Measurements from ENCODE around the gene CASP1.
"Not testable (repeated sequence)": the region's sequence is repeated elsewhere in the genome, so short reads cannot be mapped to it uniquely, and the experiment has no call there.

DNA sequence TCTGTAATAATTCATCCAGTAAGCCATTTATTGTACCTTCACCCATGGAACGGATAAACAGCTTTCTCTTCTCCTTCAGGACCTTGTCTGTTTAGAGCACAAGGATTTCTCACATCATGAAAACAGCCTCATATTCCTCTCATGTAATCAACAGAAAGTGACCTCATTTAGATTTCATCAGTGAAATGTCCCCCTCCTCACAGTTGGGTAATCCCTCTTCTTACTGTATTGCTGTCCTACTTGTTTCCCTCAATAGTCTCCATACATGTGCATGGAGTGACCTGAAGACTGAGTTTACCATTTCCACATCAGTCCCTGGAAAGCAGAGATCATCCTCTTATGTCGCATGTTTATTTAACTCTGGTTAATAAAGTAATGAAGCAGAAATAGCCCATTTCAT lies 556 bp downstream of the CASP1 start:
- TF ChIP-seq, protein P1, sequence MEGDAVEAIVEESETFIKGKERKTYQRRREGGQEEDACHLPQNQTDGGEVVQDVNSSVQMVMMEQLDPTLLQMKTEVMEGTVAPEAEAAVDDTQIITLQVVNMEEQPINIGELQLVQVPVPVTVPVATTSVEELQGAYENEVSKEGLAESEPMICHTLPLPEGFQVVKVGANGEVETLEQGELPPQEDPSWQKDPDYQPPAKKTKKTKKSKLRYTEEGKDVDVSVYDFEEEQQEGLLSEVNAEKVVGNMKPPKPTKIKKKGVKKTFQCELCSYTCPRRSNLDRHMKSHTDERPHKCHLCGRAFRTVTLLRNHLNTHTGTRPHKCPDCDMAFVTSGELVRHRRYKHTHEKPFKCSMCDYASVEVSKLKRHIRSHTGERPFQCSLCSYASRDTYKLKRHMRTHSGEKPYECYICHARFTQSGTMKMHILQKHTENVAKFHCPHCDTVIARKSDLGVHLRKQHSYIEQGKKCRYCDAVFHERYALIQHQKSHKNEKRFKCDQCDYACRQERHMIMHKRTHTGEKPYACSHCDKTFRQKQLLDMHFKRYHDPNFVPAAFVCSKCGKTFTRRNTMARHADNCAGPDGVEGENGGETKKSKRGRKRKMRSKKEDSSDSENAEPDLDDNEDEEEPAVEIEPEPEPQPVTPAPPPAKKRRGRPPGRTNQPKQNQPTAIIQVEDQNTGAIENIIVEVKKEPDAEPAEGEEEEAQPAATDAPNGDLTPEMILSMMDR (IDR thresholded peaks at IDR 0.05; ENCODE audit: low read depth, low read length): not testable (repeated sequence)
- not testable (repeated sequence) for TF ChIP-seq POLR2A (IDR thresholded peaks at IDR 0.05; ENCODE audit: extremely low read depth, insufficient read length); MYC (IDR thresholded peaks at IDR 0.05; ENCODE audit: low read depth, low read length)

All from NB4 (cell line).